GM10266 (cell line): ENCODE data around the gene MARVELD1.

Experiments used
- DNase-seq: peaks from one replicate; pipeline ENCODE4 v3.0.0; 2012; ENCODE audit errors: extremely low spot score
- CTCF ChIP-seq: IDR thresholded peaks from 2 replicates; pipeline ENCODE4 v1.5.1; 2012; ENCODE audit warnings: mild to moderate bottlenecking, low read depth; ENCODE audit not compliant: control insufficient read depth, insufficient read depth; ENCODE audit errors: missing control alignments

Gene MARVELD1

GRCh38 chr10:97713339-97713825 lies at the start of gene MARVELD1:
Gene MARVELD1, plus strand, starts transcription at chr10:97713730. Its CDS starts 147 bp downstream, at chr10:97713877.
- DNase-seq: no peak

GRCh38 chr10:97664282-97664850 lies 49.2 kb upstream of the MARVELD1 start:
- TF ChIP-seq CTCF: no peak
- DNase-seq: no peak

More at GRCh38 chr10:97713339-97713825, at the start of gene MARVELD1:
- TF ChIP-seq CTCF: no peak

GRCh38 chr10:97666992-97667391 lies 46.5 kb upstream of the MARVELD1 start:
- no peak for TF ChIP-seq CTCF
- no peak for DNase-seq

GRCh38 chr10:97667463-97667862 lies 46.1 kb upstream of the MARVELD1 start:
- no peak for DNase-seq
- no peak for TF ChIP-seq CTCF

- TF ChIP-seq CTCF: no peak
- DNase-seq: no peak
These were observed 44.0 kb upstream of the MARVELD1 start for GRCh38 chr10:97669571-97669970.

- TF ChIP-seq CTCF: no peak
- no peak for DNase-seq
These were observed 39.6 kb upstream of the MARVELD1 start for GRCh38 chr10:97673736-97674525.

- DNase-seq: no peak
- TF ChIP-seq CTCF: no peak
These were observed 38.3 kb upstream of the MARVELD1 start for GRCh38 chr10:97675222-97675621.
